Tibial nerve (tissue), 3 donors: ENCODE results near the gene BCAS3.

Source experiments
- POLR2A ChIP-seq, 2 donors: fragments of 450-650 bp; IDR thresholded peaks; one replicate each; pipeline ENCODE4 v1.6.1; 2017; ENCODE audit warnings: antibody characterized with exemption in 2 of 2, mild to moderate bottlenecking in 2 of 2, moderate library complexity in 2 of 2
- TF ChIP-seq, protein P1 (sequence below), 5 experiments: fragments of 200-600 bp in 3 of 5; fragments of 450-650 bp in 2 of 5; sonication (generic) in 3 of 5; IDR thresholded peaks; one replicate each; pipeline ENCODE4 v1.5.1; 2016 to 2019; ENCODE audit warnings: antibody characterized with exemption in 5 of 5, mild to moderate bottlenecking in 3 of 5, moderate library complexity in 2 of 5

DNA sequence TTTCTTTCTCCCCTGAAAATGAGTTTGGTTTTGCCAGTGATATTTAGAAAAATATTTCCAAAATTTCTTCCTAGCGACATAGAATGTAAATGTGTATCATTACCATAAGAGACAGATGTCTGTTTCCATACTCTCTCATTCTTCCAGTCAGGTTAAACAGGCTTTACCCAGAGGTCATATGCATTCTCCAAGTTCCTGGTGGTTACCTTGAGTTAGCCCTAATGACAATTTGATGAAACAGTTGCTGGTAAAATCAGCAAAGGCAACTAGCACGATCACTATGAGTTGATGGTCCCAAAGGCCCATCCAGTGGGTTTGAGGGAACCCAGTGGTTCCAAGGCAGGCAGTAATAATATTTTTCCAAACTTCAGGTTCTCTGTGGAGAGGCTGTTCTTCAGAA lies 618.4 kb downstream of the BCAS3 start:
- no peak for TF ChIP-seq POLR2A (IDR thresholded peaks at IDR 0.05)
- TF ChIP-seq, protein P1, sequence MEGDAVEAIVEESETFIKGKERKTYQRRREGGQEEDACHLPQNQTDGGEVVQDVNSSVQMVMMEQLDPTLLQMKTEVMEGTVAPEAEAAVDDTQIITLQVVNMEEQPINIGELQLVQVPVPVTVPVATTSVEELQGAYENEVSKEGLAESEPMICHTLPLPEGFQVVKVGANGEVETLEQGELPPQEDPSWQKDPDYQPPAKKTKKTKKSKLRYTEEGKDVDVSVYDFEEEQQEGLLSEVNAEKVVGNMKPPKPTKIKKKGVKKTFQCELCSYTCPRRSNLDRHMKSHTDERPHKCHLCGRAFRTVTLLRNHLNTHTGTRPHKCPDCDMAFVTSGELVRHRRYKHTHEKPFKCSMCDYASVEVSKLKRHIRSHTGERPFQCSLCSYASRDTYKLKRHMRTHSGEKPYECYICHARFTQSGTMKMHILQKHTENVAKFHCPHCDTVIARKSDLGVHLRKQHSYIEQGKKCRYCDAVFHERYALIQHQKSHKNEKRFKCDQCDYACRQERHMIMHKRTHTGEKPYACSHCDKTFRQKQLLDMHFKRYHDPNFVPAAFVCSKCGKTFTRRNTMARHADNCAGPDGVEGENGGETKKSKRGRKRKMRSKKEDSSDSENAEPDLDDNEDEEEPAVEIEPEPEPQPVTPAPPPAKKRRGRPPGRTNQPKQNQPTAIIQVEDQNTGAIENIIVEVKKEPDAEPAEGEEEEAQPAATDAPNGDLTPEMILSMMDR (IDR thresholded peaks at IDR 0.05): no peak
